Stomach (tissue), 9 donors: ENCODE data around the gene CELSR1. TPM values are rescaled to one million over a fixed set of nuclear protein-coding genes. Genes with fewer than 3 reads are reported as not detected.
A peak's percentile ranks its signal among the peaks of the same experiment; 100 is the strongest.

Experiments
- DNase-seq, 2 donors: peaks; one replicate each; pipeline versions ENCODE4 v3.0.0 to v3.0.0-alpha.2; 2013 to 2019
- H3K27ac ChIP-seq, 5 donors: fragments of 200-600 bp in 4 of 5; sonication (generic) in 4 of 5; one replicate each; pipeline ENCODE4 v1.5.1; 2013 to 2019; ENCODE audit warnings: mild to moderate bottlenecking in 1 of 5, moderate library complexity in 1 of 5
- H3K27me3 ChIP-seq, 3 donors: fragments of 200-600 bp; sonication (generic); one replicate each; pipeline ENCODE4 v1.5.1; 2017 to 2019; ENCODE audit warnings: mixed run types in 1 of 3
- H3K36me3 ChIP-seq, 4 donors: fragments of 200-600 bp; sonication (generic); 1 replicate in 3 of 4; 2 replicates in 1 of 4; pipeline ENCODE4 v1.5.1; 2016 to 2019
- H3K4me1 ChIP-seq, 4 donors: fragments of 200-600 bp; sonication (generic); one replicate each; pipeline ENCODE4 v1.5.1; 2016 to 2019
- H3K4me3 ChIP-seq, 4 donors: fragments of 200-600 bp; sonication (generic) in 3 of 4; one replicate each; pipeline ENCODE4 v1.5.1; 2016 to 2019; ENCODE audit warnings: mild to moderate bottlenecking in 1 of 4
- H3K9me3 ChIP-seq, 4 donors: fragments of 200-600 bp; sonication (generic); one replicate each; pipeline ENCODE4 v1.5.1; 2016 to 2019
- CTCF ChIP-seq, 7 experiments: fragments of 450-650 bp in 4 of 7; fragments of 200-600 bp in 3 of 7; sonication (generic) in 3 of 7; IDR thresholded peaks; one replicate each; pipeline ENCODE4 v1.5.1; 2016 to 2019; ENCODE audit warnings: antibody characterized with exemption in 7 of 7, control low read depth in 2 of 7, mild to moderate bottlenecking in 1 of 7
- EP300 ChIP-seq: sonication (generic); formaldehyde crosslinking; IDR thresholded peaks from one replicate; pipeline ENCODE4 v1.6.1; 2017; ENCODE audit warnings: antibody characterized with exemption
- POLR2A ChIP-seq, 4 donors: fragments of 450-650 bp; IDR thresholded peaks; one replicate each; pipeline ENCODE4 v1.6.1; 2016; ENCODE audit warnings: antibody characterized with exemption in 4 of 4, control low read depth in 2 of 4, mild to moderate bottlenecking in 1 of 4, moderate library complexity in 1 of 4
- POLR2AphosphoS5 ChIP-seq, 3 donors: sonication (generic); formaldehyde crosslinking; IDR thresholded peaks; one replicate each; pipeline ENCODE4 v1.6.1; 2016; ENCODE audit warnings: antibody characterized with exemption in 3 of 3
- WGBS, 5 donors: extraction: QIAGEN DNeasy Blood & Tissue Kit in 3 of 5; methylation state at CpG; one replicate each; pipeline versions ENCODE4 v1.1.5 to v1.1.7; 2013 to 2018; 5-methylcytosine and 5-hydroxymethylcytosine counted together
- intact Hi-C: fragments of 100-400 bp; cut with DNase I; formaldehyde crosslinking; loops from one replicate; pipeline ENCODE4 v1.15.1; 2023; ENCODE audit warnings: low total_unique reads
- polyA plus RNA-seq, 3 donors: library from polyadenylated mRNA; stranded (reverse); fragments of 200-250 nt; gene quantifications; one replicate each; pipeline ENCODE4 v1.2.3, GENCODE V29; 2013
- total RNA-seq, 5 donors: library from RNA; depleted of rRNA; stranded (reverse); fragments of >200 nt; gene quantifications; one replicate each; pipeline versions ENCODE4 v1.1.0 to v1.2.3, GENCODE V29; 2014 to 2016
- donor health status: healthy with polysubstance abuse.
- donor health status: Bipolar disorder and iron deficiency.
- donor health status: healthy.

The CELSR1 gene
- total and polyA plus RNA-seq, 8 donors = 0.29 to 78.2 (median 13.4) TPM

- peaks cover 0 to 41% (median 0%) of the 10 kb centered on the region in 3 donors for H3K27me3 ChIP-seq
- H3K4me3 ChIP-seq = no peak overlapping the region
- H3K9me3 ChIP-seq = peaks cover 5 to 10% (median 7%) of the 10 kb centered on the region in 4 donors
- H3K27ac ChIP-seq = no peak overlapping the region
- 90 to 95% (median 94%) methylated on average over 2 of the region's 2 CpGs for WGBS, 5 donors
- H3K36me3 ChIP-seq = peaks cover 0 to 5% (median 0%) of the 10 kb centered on the region in 4 donors
- H3K4me1 ChIP-seq = peaks cover 24 to 55% (median 47%) of the 10 kb centered on the region in 4 donors
- intact Hi-C loops = loop anchor here (5.0 kb wide), 1 partner anchor 166 kb away; the partner anchor contains the start of gene CELSR1
- TF ChIP-seq EP300 (no peak), CTCF (IDR thresholded peaks at IDR 0.05) (no peak), POLR2A (IDR thresholded peaks at IDR 0.05) (no peak), POLR2AphosphoS5 (IDR thresholded peaks at IDR 0.05) (no peak)
- no peak for DNase-seq
These were observed 165.7 kb downstream of the CELSR1 start for GRCh38 chr22:46371623-46372226.

- Histone ChIP-seq H3K27me3 (peaks cover 0 to 48% (median 0%) of the 10 kb centered on the region in 3 donors), H3K36me3 (peaks cover 0 to 7% (median 0%) of the 10 kb centered on the region in 4 donors), H3K4me3 (no peak overlapping the region), H3K27ac (peak overlapping the region; percentile 37 to 69 (median 56)), H3K9me3 (peaks cover 0 to 2% (median 0%) of the 10 kb centered on the region in 4 donors), H3K4me1 (peaks cover 24 to 53% (median 42%) of the 10 kb centered on the region in 4 donors)
- TF ChIP-seq POLR2AphosphoS5 (IDR thresholded peaks at IDR 0.05) (no peak), POLR2A (IDR thresholded peaks at IDR 0.05) (no peak)
- peak in 1 of 2 donors; percentile 66 for DNase-seq
- intact Hi-C loops = loop anchor here (5.0 kb wide), 1 partner anchor 167 kb away; the partner anchor contains the start of gene CELSR1
- 32 to 63% (median 50%) methylated on average over 12 to 15 of the region's 15 CpGs for WGBS, 5 donors
These were observed 166.7 kb downstream of the CELSR1 start for GRCh38 chr22:46370584-46371291.

GRCh38 chr22:46369716-46370583 is 167.5 kb downstream of the CELSR1 start:
- Histone ChIP-seq H3K27ac (peak overlapping the region in 4 of 5 donors; percentile 52 to 69 (median 60)), H3K4me3 (no peak overlapping the region), H3K27me3 (peaks cover 0 to 54% (median 0%) of the 10 kb centered on the region in 3 donors), H3K4me1 (peaks cover 24 to 48% (median 37%) of the 10 kb centered on the region in 4 donors), H3K9me3 (no peaks in the 10 kb centered on the region), H3K36me3 (peaks cover 0 to 10% (median 5%) of the 10 kb centered on the region in 4 donors)
- intact Hi-C loops = loop anchor here (5.0 kb wide), 1 partner anchor 167 kb away; the partner anchor contains the start of gene CELSR1
- TF ChIP-seq POLR2A (IDR thresholded peaks at IDR 0.05) (no peak), EP300 (no peak), POLR2AphosphoS5 (IDR thresholded peaks at IDR 0.05) (no peak), CTCF (IDR thresholded peaks at IDR 0.05) (no peak)
- no peak for DNase-seq
- WGBS, 5 donors = 76 to 83% (median 81%) methylated on average over 24 to 25 of the region's 25 CpGs

- Histone ChIP-seq H3K27ac (no peak overlapping the region), H3K4me1 (peaks cover 15 to 39% (median 28%) of the 10 kb centered on the region in 4 donors), H3K27me3 (peaks cover 0 to 54% (median 0%) of the 10 kb centered on the region in 3 donors), H3K4me3 (no peak overlapping the region), H3K36me3 (peaks cover 0 to 18% (median 13%) of the 10 kb centered on the region in 4 donors), H3K9me3 (no peaks in the 10 kb centered on the region)
- no peak for DNase-seq
- intact Hi-C loops = no loop called here
- WGBS, 5 donors = 86 to 92% (median 91%) methylated on average over 26 to 31 of the region's 31 CpGs
- no peak for TF ChIP-seq EP300
- no peak for TF ChIP-seq POLR2A (IDR thresholded peaks at IDR 0.05)
- no peak for TF ChIP-seq CTCF (IDR thresholded peaks at IDR 0.05)
- no peak for TF ChIP-seq POLR2AphosphoS5 (IDR thresholded peaks at IDR 0.05)
These were observed 168.3 kb downstream of the CELSR1 start for GRCh38 chr22:46368871-46369715.
